Caco-2 (cell line): ENCODE results near the gene TNFRSF8. TPM values are rescaled to one million over a fixed set of nuclear protein-coding genes. Genes with fewer than 3 reads are reported as not detected.
"Not testable (repeated sequence)": the region's sequence is repeated elsewhere in the genome, so short reads cannot be mapped to it uniquely, and the experiment has no call there.

ENCODE experiments used
- BruUV-seq: library from RNA; stranded (reverse); fragments of 400-500 nt; replicated peaks from 2 replicates; lab custom pipeline; 2021; lab: Mats Ljungman, UMichigan
- CTCF ChIA-PET: fragments of 300-600 bp; sonication (Branson Sonifier 250); formaldehyde crosslinking; loops from one replicate; lab custom pipeline; 2022; ENCODE audit warnings: antibody characterized with exemption; lab: Charles Lee
- POLR2A ChIA-PET: fragments of 300-600 bp; sonication (Branson Sonifier 250); formaldehyde crosslinking; loops from one replicate; lab custom pipeline; 2022; ENCODE audit warnings: antibody characterized with exemption; lab: Charles Lee
- DNase-seq, 2 experiments: peaks; one replicate each; pipeline versions ENCODE4 v3.0.0 to v3.0.0-alpha.2; 2020 to 2022
- H3K27me3 ChIP-seq: replicated peaks from 2 replicates; pipeline ENCODE4 v1.6.0; 2011; ENCODE audit warnings: low read length; ENCODE audit not compliant: control insufficient read depth, insufficient read depth
- H3K36me3 ChIP-seq: 2 replicates; pipeline ENCODE4 v1.5.1; 2011; ENCODE audit warnings: low read length; ENCODE audit not compliant: control insufficient read depth, insufficient read depth
- H3K4me1 ChIP-seq: fragments of 250-450 bp; sonication (Bioruptor Pico); 2 replicates; pipeline ENCODE4 v1.5.1; 2020; ENCODE audit warnings: mild to moderate bottlenecking
- H3K4me3 ChIP-seq: 2 replicates; pipeline ENCODE4 v1.5.1; 2011; ENCODE audit warnings: low read depth, mild to moderate bottlenecking, control low read depth, low read length
- H3K9me3 ChIP-seq: fragments of 250-450 bp; sonication (Bioruptor Pico); 2 replicates; pipeline ENCODE4 v1.5.1; 2020; ENCODE audit warnings: mild to moderate bottlenecking, moderate library complexity
- H3K27ac Mint-ChIP-seq: one replicate; pipeline ENCODE4 v1.8.0; 2022; ENCODE audit warnings: mixed read lengths; ENCODE audit not compliant: unreplicated experiment
- H3K27me3 Mint-ChIP-seq: one replicate; pipeline ENCODE4 v1.8.0; 2022; ENCODE audit warnings: mixed read lengths; ENCODE audit not compliant: insufficient read depth, unreplicated experiment
- H3K36me3 Mint-ChIP-seq: one replicate; pipeline ENCODE4 v1.8.0; 2022; ENCODE audit warnings: mild to moderate bottlenecking, mixed read lengths; ENCODE audit not compliant: insufficient read depth, unreplicated experiment
- H3K4me1 Mint-ChIP-seq: one replicate; pipeline ENCODE4 v1.8.0; 2022; ENCODE audit warnings: low read depth, mixed read lengths; ENCODE audit not compliant: unreplicated experiment
- H3K4me3 Mint-ChIP-seq: one replicate; pipeline ENCODE4 v1.8.0; 2022; ENCODE audit warnings: mild to moderate bottlenecking, moderate library complexity, mixed read lengths; ENCODE audit not compliant: unreplicated experiment
- H3K9me3 Mint-ChIP-seq: one replicate; pipeline ENCODE4 v1.8.0; 2022; ENCODE audit warnings: mixed read lengths; ENCODE audit not compliant: unreplicated experiment
- CTCF ChIP-seq, 2 experiments: fragments of 200-600 bp in 1 of 2; IDR thresholded peaks; 1 replicate in 1 of 2; 2 replicates in 1 of 2; pipeline versions ENCODE4 v1.5.1 to v1.8.0; 2011 to 2022; ENCODE audit warnings: antibody characterized with exemption in 1 of 2, control low read depth in 1 of 2, inconsistent platforms in 1 of 2, low read depth in 1 of 2, low read length in 1 of 2, mild to moderate bottlenecking in 1 of 2, moderate library complexity in 1 of 2; ENCODE audit not compliant: insufficient read depth in 1 of 2, severe bottlenecking in 1 of 2, unreplicated experiment in 1 of 2
- intact Hi-C: fragments of 100-400 bp; cut with micrococcal nuclease; formaldehyde crosslinking; loops from one replicate; pipeline ENCODE4 v1.10.0; 2022; ENCODE audit not compliant: unreplicated experiment
- total RNA-seq: library from RNA; stranded (reverse); gene quantifications from 2 replicates; pipeline ENCODE4 v1.2.3, GENCODE V29; 2022

The TNFRSF8 gene
- total RNA-seq, 1 experiment from 2014 or later: not detected

GRCh38 chr1:12038356-12039163, 24.5 kb upstream of the TNFRSF8 start:
- Histone ChIP-seq H3K4me1 (no peaks in the 10 kb centered on the region), H3K27me3 (no peaks in the 10 kb centered on the region), H3K36me3 (no peaks in the 10 kb centered on the region), H3K9me3 (no peaks in the 10 kb centered on the region), H3K4me3 (no peak overlapping the region)
- BruUV-seq: no TSS peak
- intact Hi-C loops: no loop called here
- TF ChIP-seq CTCF (IDR thresholded peaks at IDR 0.05; ENCODE audit: insufficient read depth in 1 of 2, low read depth in 1 of 2, low read length in 1 of 2, severe bottlenecking in 1 of 2, unreplicated experiment in 1 of 2): no peak
- Mint-ChIP-seq H3K4me3 (no peak overlapping the region), H3K4me1 (no peaks in the 10 kb centered on the region), H3K36me3 (no peaks in the 10 kb centered on the region), H3K27ac (no peak overlapping the region), H3K27me3 (no peaks in the 10 kb centered on the region), H3K9me3 (no peaks in the 10 kb centered on the region)
- CTCF ChIA-PET: no interaction called here
- POLR2A ChIA-PET: interaction anchor here (0.6 kb wide), 1 partner anchor 19 kb away, joined by 5 read pairs; the partner anchor contains the start of gene MIIP
- no peak for DNase-seq

- Mint-ChIP-seq H3K4me3 (no peak overlapping the region), H3K27ac (no peak overlapping the region), H3K27me3 (no peaks in the 10 kb centered on the region), H3K36me3 (no peaks in the 10 kb centered on the region), H3K4me1 (no peaks in the 10 kb centered on the region), H3K9me3 (no peaks in the 10 kb centered on the region)
- intact Hi-C loops: no loop called here
- no peak overlapping the region for H3K4me3 ChIP-seq
- no TSS peak for BruUV-seq
- H3K36me3 ChIP-seq: no peaks in the 10 kb centered on the region
- CTCF ChIA-PET: no interaction called here
- no peaks in the 10 kb centered on the region for H3K9me3 ChIP-seq
- DNase-seq: no peak
- POLR2A ChIA-PET: interaction anchor here (0.6 kb wide), 1 partner anchor 20 kb away, joined by 5 read pairs; the partner anchor contains the start of gene MIIP
- TF ChIP-seq CTCF (IDR thresholded peaks at IDR 0.05; ENCODE audit: insufficient read depth in 1 of 2, low read depth in 1 of 2, low read length in 1 of 2, severe bottlenecking in 1 of 2, unreplicated experiment in 1 of 2): no peak
- H3K27me3 ChIP-seq: no peaks in the 10 kb centered on the region
- no peaks in the 10 kb centered on the region for H3K4me1 ChIP-seq
Measured at GRCh38 chr1:12039164-12039525, 24.0 kb upstream of the TNFRSF8 start.

- H3K4me3 ChIP-seq, BruUV-seq, H3K4me1 ChIP-seq, DNase-seq, H3K4me1 Mint-ChIP-seq, H3K27ac Mint-ChIP-seq, POLR2A ChIA-PET, H3K36me3 ChIP-seq, H3K9me3 ChIP-seq, H3K36me3 Mint-ChIP-seq, H3K4me3 Mint-ChIP-seq, CTCF ChIA-PET, intact Hi-C loops, H3K27me3 Mint-ChIP-seq, H3K27me3 ChIP-seq, H3K9me3 Mint-ChIP-seq: not testable (repeated sequence)
Measured at GRCh38 chr1:12039824-12040456, 23.2 kb upstream of the TNFRSF8 start.
